SH-SY5Y (cell line): Measurements from ENCODE around the gene SLC29A1.

Experiments used
- GATA2 ChIP-seq: IDR thresholded peaks from 2 replicates; pipeline ENCODE4 v1.6.1; 2011; ENCODE audit warnings: mild to moderate bottlenecking, low read depth, low read length
- GATA3 ChIP-seq: IDR thresholded peaks from 2 replicates; pipeline ENCODE4 v1.6.1; 2011; ENCODE audit warnings: low read depth, mild to moderate bottlenecking, low read length, moderate library complexity

DNA sequence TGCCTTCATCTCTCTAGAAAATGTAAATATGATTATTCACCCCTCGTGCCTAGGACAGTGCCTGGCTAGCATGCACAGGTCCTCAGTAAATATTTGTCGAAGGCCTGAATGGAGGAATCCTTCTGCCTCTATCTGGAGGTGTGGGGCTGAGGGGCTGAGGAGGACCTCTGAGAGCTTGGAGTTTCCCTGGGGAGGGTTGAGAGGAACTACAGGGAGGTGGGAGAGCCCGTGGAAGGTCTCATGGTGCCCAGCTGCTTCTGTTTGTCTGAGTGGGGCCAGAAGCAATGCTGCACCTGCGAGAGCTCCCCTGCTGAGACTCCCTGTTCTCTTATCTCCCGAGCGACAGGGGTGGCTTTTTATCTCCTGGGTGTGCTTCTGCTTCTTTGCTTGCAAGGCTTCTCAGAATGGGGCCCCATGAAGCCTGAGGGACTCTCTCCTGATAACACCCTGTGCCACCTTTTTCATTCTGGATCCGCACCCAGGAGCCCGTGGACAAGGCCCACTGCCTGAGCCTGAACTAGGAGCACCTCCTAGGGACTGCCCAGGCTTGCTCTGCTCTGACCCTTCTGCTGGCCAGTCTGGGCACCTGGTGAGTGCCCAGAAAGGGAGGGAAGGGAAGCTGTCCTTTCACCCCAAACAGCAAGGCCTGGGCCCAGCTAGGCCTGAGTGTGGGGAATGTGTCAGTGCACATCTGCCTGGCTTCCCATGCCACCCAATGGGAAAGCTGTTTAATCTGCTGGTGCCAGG lies 2.4 kb downstream of the SLC29A1 start:
- TF ChIP-seq GATA2 (no peak), GATA3 (no peak)
